NOMO-1 treated with DMSO at 0.1 percent for 48 hours (cell line): ENCODE results near the gene PCDHGA8.
A peak's percentile ranks its signal among the peaks of the same experiment; 100 is the strongest.
"Not testable (repeated sequence)": the region's sequence is repeated elsewhere in the genome, so short reads cannot be mapped to it uniquely, and the experiment has no call there.

Experiments used
- DNase-seq: peaks from one replicate; lab custom pipeline; 2025; ENCODE audit not compliant: unreplicated experiment; lab: John Stamatoyannopoulos, UW

Gene PCDHGA8

GRCh38 chr5:141369994-141370848 lies 22.2 kb upstream of the PCDHGA8 start, which contains the start of gene PCDHGB3:
Gene PCDHGB3 (plus strand): TSS chr5:141370242. CDS start chr5:141370395, 153 bp downstream.
- peak; percentile 47 for DNase-seq

GRCh38 chr5:141371572-141372475 lies 20.6 kb upstream of the PCDHGA8 start:
- DNase-seq: no peak

- no peak for DNase-seq
Observed at GRCh38 chr5:141373673-141374317, 18.6 kb upstream of the PCDHGA8 start, which contains the start of gene PCDHGA6. Gene PCDHGA6 (plus strand): TSS chr5:141373891. CDS start chr5:141374084, 193 bp downstream.

GRCh38 chr5:141374627-141375026 lies 17.8 kb upstream of the PCDHGA8 start:
- DNase-seq: no peak

GRCh38 chr5:141375444-141376155 lies 16.8 kb upstream of the PCDHGA8 start:
- DNase-seq: not testable (repeated sequence)

- DNase-seq: no peak
Observed at GRCh38 chr5:141382469-141383294, 9.8 kb upstream of the PCDHGA8 start, which contains the start of gene PCDHGA7. Gene PCDHGA7 (plus strand): TSS chr5:141382742. CDS start chr5:141382900, 158 bp downstream.

- no peak for DNase-seq
Observed at GRCh38 chr5:141383345-141383744, 9.1 kb upstream of the PCDHGA8 start.

- DNase-seq: no peak
Observed at GRCh38 chr5:141384471-141385267, 7.8 kb upstream of the PCDHGA8 start.

GRCh38 chr5:141387557-141388311 lies 4.7 kb upstream of the PCDHGA8 start, which contains the start of gene PCDHGB4:
Gene PCDHGB4 (plus strand): TSS chr5:141387698. CDS start chr5:141387885, 187 bp downstream.
- not testable (repeated sequence) for DNase-seq

GRCh38 chr5:141388661-141389060 lies 3.8 kb upstream of the PCDHGA8 start:
- DNase-seq: no peak

GRCh38 chr5:141389153-141390042 lies 3.0 kb upstream of the PCDHGA8 start:
- DNase-seq: no peak

GRCh38 chr5:141393267-141393666 lies 834 bp downstream of the PCDHGA8 start:
- DNase-seq: no peak

- DNase-seq: not testable (repeated sequence)
Observed at GRCh38 chr5:141394401-141395187, 2.2 kb downstream of the PCDHGA8 start.

- DNase-seq: not testable (repeated sequence)
Observed at GRCh38 chr5:141397756-141398551, 5.5 kb downstream of the PCDHGA8 start, which contains the start of gene PCDHGB5. Gene PCDHGB5 (plus strand): TSS chr5:141397947. CDS start chr5:141398128, 181 bp downstream.

- no peak for DNase-seq
Observed at GRCh38 chr5:141398608-141399007, 6.2 kb downstream of the PCDHGA8 start.
